H1 (cell line): ENCODE measurements around the gene MALSU1. TPM values are rescaled to one million over a fixed set of nuclear protein-coding genes. Genes with fewer than 3 reads are reported as not detected.

Source experiments
- ASH2L ChIP-seq: fragments of 200-600, 300-600 bp; sonication (generic); IDR thresholded peaks from one replicate; pipeline ENCODE4 v1.7.1; 2017; ENCODE audit warnings: low read length
- CHD1 ChIP-seq: IDR thresholded peaks from 2 replicates; pipeline ENCODE4 v1.6.1; 2012; ENCODE audit warnings: low read depth, low read length, improper control_type of control experiment
- CHD2 ChIP-seq: IDR thresholded peaks from 2 replicates; pipeline ENCODE4 v1.6.1; 2012; ENCODE audit warnings: low read length, improper control_type of control experiment
- CHD7 ChIP-seq: fragments of 300-600 bp; sonication (generic); IDR thresholded peaks from 2 replicates; pipeline ENCODE4 v1.7.1; 2012; ENCODE audit warnings: low read length, moderate library complexity, mild to moderate bottlenecking, inconsistent platforms; ENCODE audit not compliant: insufficient replicate concordance
- JUND ChIP-seq: IDR thresholded peaks from 2 replicates; pipeline ENCODE4 v1.6.1; 2011; ENCODE audit warnings: mild to moderate bottlenecking, improper control_type of control experiment, low read length
- KDM1A ChIP-seq: fragments of 200-600, 300-600 bp; sonication (generic); IDR thresholded peaks from 2 replicates; pipeline ENCODE4 v1.7.1; 2016; ENCODE audit warnings: mild to moderate bottlenecking, low read length, borderline replicate concordance
- RAD21 ChIP-seq, 2 experiments: IDR thresholded peaks in 1 of 2; conservative IDR thresholded peaks in 1 of 2; 2 replicates each; pipeline ENCODE4 v1.6.1; 2011; ENCODE audit warnings: low read depth in 2 of 2, low read length in 2 of 2, improper control_type of control experiment in 1 of 2, inconsistent platforms in 1 of 2, mild to moderate bottlenecking in 1 of 2, moderate library complexity in 1 of 2
- RNF2 ChIP-seq: fragments of 200-900, 300-1000 bp; sonication (generic); IDR thresholded peaks from 2 replicates; pipeline ENCODE4 v1.7.1; 2016; ENCODE audit warnings: borderline replicate concordance, low read depth, mild to moderate bottlenecking, antibody characterized with exemption, low read length; ENCODE audit not compliant: poor library complexity, severe bottlenecking; ENCODE audit errors: missing control alignments
- TCF12 ChIP-seq: IDR thresholded peaks from 2 replicates; pipeline ENCODE4 v1.6.1; 2011; ENCODE audit warnings: low read depth, mild to moderate bottlenecking, low read length
- polyA plus RNA-seq, 7 experiments: library from polyadenylated mRNA; depleted of rRNA in 3 of 7; stranded (reverse) in 5 of 7; unstranded in 2 of 7; fragments of >200 nt in 5 of 7; fragments of 200-250 nt in 2 of 7; gene quantifications; 1 replicate in 5 of 7; 2 replicates in 1 of 7; 4 replicates in 1 of 7; pipeline versions ENCODE4 v1.2.1 to v1.2.3, GENCODE V29; 2011 to 2013; ENCODE audit warnings: missing spikeins in 2 of 7, mixed read lengths in 2 of 7
- total RNA-seq: library from RNA; stranded (reverse); fragmentation: NEBNext Ultra II Directional; extraction: Animal tissue kit (Norgen Biotek cat#: 25700); gene quantifications from 2 replicates; pipeline ENCODE4 v1.2.1, GENCODE V29; 2021

The MALSU1 gene
- total and polyA plus RNA-seq, 2 of the 8 experiments (the other 6 are each of a cell fraction or from before 2014, with no cell fraction given): 73.5 to 84.0 TPM

- no peak for TF ChIP-seq CHD7
- peak; percentile 43; the same call in 1 of the 2 replicates for TF ChIP-seq JUND
- no peak for TF ChIP-seq CHD1
- TF ChIP-seq RAD21 (IDR thresholded peaks at IDR 0.05 in 1 of 2, conservative IDR thresholded peaks at IDR 0.05 in 1 of 2; ENCODE audit: low read depth in 2 of 2, low read length in 2 of 2): peak; percentile 83 to 88
- TF ChIP-seq RNF2: no peak
- no peak for TF ChIP-seq TCF12
- TF ChIP-seq KDM1A: no peak
- no peak for TF ChIP-seq CHD2
- TF ChIP-seq ASH2L: no peak
Observed at GRCh38 chr7:23277359-23277989, 21.7 kb upstream of the MALSU1 start (continued).
